Right hindlimb (tissue), 1 donor: ENCODE data around the gene PICK1.
A peak's percentile ranks its signal among the peaks of the same experiment; 100 is the strongest.
"Not testable (repeated sequence)": the region's sequence is repeated elsewhere in the genome, so short reads cannot be mapped to it uniquely, and the experiment has no call there.

ENCODE experiments used
- DNase-seq: peaks from one replicate; pipeline ENCODE4 v3.0.0-alpha.2; 2018

PICK1 gene

GRCh38 chr22:38077096-38077495 lies 19.9 kb downstream of the PICK1 start:
- no peak for DNase-seq

- peak; percentile 16 for DNase-seq
Measured at GRCh38 chr22:38077595-38077994, 20.4 kb downstream of the PICK1 start.

- DNase-seq = no peak
Measured at GRCh38 chr22:38078046-38078840, 21.0 kb downstream of the PICK1 start.

GRCh38 chr22:38079208-38079607 lies 22.0 kb downstream of the PICK1 start:
- not testable (repeated sequence) for DNase-seq

GRCh38 chr22:38079804-38080203 lies 22.6 kb downstream of the PICK1 start:
- DNase-seq = no peak

GRCh38 chr22:38080474-38080849 lies 23.3 kb downstream of the PICK1 start:
- no peak for DNase-seq

GRCh38 chr22:38080850-38081635 lies 23.8 kb downstream of the PICK1 start:
- DNase-seq = peak; percentile 62

- DNase-seq = no peak
Measured at GRCh38 chr22:38081636-38081940, 24.4 kb downstream of the PICK1 start.

- no peak for DNase-seq
Measured at GRCh38 chr22:38081941-38082828, 25.0 kb downstream of the PICK1 start.

- no peak for DNase-seq
Measured at GRCh38 chr22:38082986-38083710, 25.9 kb downstream of the PICK1 start.

GRCh38 chr22:38083931-38084631 lies 26.9 kb downstream of the PICK1 start, which contains the start of gene SLC16A8:
Gene SLC16A8, minus strand, starts transcription at chr22:38084184. Its CDS starts 1,311 bp downstream, at chr22:38082873.
- DNase-seq = no peak

- DNase-seq = no peak
Measured at GRCh38 chr22:38085056-38085455, 27.9 kb downstream of the PICK1 start.

GRCh38 chr22:38085501-38085900 lies 28.3 kb downstream of the PICK1 start:
- DNase-seq = no peak

- no peak for DNase-seq
Measured at GRCh38 chr22:38086001-38086845, 29.0 kb downstream of the PICK1 start.

GRCh38 chr22:38086942-38087341 lies 29.7 kb downstream of the PICK1 start:
- no peak for DNase-seq

GRCh38 chr22:38087855-38088254 lies 30.7 kb downstream of the PICK1 start:
- peak; percentile 19 for DNase-seq

GRCh38 chr22:38088629-38089473 lies 31.6 kb downstream of the PICK1 start:
- no peak for DNase-seq

GRCh38 chr22:38089474-38089851 lies 32.3 kb downstream of the PICK1 start:
- no peak for DNase-seq

GRCh38 chr22:38097058-38097457 lies 39.9 kb downstream of the PICK1 start:
- no peak for DNase-seq
